Stimulated activated CD4-positive, alpha-beta T cell treated with anti-CD3 and anti-CD28 coated beads, Interleukin-4, amount 100 ng/mL, for 1 hour (primary cell): ENCODE data around the gene KCNK2.
"Not testable (repeated sequence)": the region's sequence is repeated elsewhere in the genome, so short reads cannot be mapped to it uniquely, and the experiment has no call there.

Source experiments
- DNase-seq: peaks from one replicate; pipeline ENCODE4 v3.0.0-alpha.2; 2020

Gene KCNK2

DNA sequence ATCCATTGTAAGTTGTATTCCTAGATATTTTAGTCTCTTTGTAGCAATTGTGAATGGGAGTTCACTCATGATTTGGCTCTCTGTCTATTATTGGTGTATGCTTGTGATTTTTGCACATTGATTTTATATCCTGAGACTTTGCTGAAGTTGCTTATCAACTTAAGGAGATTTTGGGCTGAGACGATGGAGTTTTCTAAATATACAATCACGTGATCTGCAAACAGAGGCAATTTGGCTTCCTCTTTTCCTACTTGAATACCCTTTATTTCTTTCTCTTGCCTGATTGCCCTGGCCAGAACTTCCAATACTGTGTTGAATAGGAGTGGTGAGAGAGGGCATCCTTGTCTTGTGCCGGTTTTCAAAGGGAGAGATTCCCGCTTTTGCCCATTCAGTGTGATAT is 80.6 kb downstream of the KCNK2 start:
- DNase-seq, result not testable (repeated sequence)

DNA sequence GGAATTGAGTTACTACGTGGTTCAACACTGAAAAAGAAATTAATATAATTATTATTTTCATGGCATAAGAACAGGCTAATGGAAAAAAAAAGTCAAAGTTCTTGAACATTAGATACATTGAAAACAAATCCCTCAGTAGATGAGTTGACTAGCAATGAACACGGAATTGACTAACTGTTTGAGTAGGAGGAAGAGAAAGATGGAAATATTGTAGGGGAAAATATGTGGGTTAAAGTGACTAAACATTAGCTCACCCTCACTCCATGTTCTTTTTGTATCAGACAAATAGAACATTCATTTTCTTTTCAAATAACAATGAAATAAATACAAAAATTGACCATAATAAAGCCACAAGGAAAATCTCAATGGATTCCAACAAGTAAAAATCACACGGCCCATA is 84.3 kb downstream of the KCNK2 start:
- DNase-seq, result no peak

DNA sequence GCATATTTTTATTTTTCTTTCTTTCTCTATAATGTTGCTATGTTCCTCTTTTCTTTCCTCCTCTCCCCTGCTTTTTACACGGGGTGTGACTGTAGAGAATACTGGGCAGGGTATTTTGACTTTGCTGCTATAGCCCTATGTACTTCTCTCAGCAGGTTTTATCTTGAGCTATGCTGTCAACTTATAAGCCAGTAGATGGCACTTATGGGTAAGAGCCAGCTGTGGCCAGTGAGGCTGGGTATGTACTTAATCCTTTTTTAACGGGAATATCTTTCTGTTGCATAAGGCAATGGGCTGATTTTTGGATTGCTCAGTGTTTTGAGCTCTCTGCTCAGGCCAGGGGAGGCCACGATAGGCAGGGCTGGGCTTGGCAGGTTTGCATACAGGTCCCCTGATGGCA is 99.0 kb downstream of the KCNK2 start:
- DNase-seq, result no peak

GRCh38 chr1:215185067-215185620 is 102.6 kb downstream of the KCNK2 start:
- no peak for DNase-seq

GRCh38 chr1:215188302-215188950 is 105.9 kb downstream of the KCNK2 start:
- no peak for DNase-seq

GRCh38 chr1:215192306-215192705 is 109.8 kb downstream of the KCNK2 start:
- DNase-seq, result no peak

DNA sequence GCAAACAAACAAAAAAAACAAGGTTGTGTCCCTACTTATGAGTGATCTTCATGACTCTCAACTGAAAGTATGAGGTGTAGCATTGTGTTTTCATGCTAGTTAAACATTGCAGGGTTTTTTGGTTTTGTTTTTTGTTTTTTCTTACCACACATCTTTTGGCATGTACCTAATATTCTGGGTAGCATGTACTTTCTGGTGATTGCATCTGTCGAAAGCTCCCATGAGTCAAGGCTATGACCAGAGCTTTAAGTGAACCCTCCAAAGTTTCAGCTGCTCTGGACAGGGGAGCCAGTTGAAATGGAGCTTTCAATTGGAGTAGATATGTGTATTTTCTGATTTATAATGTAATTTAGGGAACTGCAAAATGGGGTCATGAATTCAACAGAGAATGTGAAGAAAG is 115.5 kb downstream of the KCNK2 start:
- DNase-seq, result no peak

- no peak for DNase-seq
Measured at GRCh38 chr1:215200121-215200520, 117.6 kb downstream of the KCNK2 start.

- no peak for DNase-seq
Measured at GRCh38 chr1:215201283-215201682, 118.7 kb downstream of the KCNK2 start.

DNA sequence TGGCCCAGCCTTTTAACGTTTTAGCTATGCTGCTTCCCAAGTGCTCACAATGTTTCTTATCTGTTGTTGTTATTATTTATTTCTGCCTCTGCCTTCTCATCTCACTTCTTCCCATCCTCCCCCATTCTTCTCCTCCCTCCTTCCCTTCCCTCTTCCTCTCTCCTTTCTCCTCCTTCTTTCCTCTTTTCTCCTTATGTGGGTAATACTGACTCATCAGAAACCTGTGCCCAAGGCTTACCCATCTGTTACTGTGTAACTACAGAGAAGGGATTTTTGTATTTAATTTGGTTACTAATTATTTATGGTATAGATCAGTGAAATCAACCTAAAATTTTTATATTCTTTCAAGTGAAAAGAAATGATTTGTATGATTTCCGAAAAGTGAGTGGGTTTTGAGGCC is 120.3 kb downstream of the KCNK2 start:
- no peak for DNase-seq

GRCh38 chr1:215210167-215210566 is 127.6 kb downstream of the KCNK2 start:
- DNase-seq, result no peak

DNA sequence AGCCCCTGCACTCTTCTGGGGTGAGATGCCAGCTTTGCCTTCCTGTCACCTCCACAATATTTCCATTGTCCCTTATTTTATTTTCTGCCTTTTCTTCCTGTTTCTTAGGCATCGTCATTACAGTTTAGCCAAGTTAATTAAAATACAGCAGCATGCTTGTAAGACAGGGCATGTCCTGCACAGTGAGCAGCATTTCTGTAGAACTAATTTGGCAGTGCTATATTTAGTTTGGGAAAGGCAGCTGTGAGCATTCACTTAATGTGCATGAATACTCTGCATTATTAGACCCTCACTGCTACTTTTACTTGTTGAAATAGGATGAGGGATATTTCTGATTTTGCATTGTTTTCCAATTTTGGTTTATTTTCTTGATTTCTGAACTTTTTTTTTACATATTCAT is 133.3 kb downstream of the KCNK2 start:
- DNase-seq, result no peak

DNA sequence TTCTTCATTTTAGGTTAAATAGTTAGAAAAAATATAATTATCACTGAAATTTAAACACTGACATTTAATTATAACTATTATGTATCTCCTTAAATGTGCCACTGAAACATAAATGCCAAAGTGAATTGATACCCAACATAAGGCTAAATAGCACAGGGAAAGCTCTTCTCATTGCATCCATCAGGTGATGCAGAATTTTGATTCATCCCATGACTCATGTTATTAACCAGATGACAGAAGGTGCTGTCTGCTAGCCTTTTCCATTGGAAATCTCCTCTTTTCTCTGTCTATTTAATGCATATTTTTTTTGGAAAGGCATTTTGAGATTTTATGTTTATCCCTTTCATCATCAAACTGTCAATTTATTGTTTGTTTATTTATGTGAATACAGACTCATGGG is 136.8 kb downstream of the KCNK2 start:
- no peak for DNase-seq

DNA sequence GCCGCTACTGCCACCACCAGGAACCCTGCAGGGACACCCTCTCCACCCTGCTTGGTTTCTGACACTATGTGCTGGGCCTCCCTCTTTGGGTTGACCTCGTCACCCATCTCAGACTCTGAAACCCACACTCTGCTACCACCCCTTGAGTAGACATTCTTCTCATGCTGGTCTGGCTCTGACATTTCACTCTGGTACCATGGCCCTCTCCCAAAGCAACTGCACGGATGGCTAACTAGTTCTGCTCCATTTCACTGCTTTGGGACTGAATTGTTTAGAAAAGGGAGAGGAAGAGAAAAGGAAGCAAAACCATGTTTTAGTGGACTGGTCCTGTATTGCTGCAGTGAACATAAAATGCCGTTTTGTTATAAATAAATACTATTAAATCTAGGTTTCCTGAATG is 137.8 kb downstream of the KCNK2 start:
- DNase-seq, result no peak

DNA sequence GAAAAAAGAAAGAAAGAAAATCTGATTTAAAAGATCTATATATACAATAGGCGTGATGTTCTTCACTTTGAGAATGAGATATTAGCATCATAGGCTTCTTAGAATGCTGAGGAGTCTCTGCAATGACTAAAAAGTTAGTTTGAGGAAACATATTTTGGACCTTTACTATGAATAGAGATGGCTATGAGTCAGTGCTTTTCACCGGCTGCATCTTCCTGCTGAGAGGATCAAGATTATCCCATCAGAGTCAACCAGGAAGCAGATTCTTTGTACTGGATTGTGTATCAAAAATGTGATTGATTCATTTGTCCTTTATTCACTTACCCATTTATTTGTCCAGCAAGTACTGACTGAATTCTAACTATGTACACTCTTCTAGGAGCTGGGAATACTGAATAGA is 144.2 kb downstream of the KCNK2 start:
- no peak for DNase-seq

GRCh38 chr1:215228193-215228592 is 145.7 kb downstream of the KCNK2 start:
- DNase-seq, result no peak

DNA sequence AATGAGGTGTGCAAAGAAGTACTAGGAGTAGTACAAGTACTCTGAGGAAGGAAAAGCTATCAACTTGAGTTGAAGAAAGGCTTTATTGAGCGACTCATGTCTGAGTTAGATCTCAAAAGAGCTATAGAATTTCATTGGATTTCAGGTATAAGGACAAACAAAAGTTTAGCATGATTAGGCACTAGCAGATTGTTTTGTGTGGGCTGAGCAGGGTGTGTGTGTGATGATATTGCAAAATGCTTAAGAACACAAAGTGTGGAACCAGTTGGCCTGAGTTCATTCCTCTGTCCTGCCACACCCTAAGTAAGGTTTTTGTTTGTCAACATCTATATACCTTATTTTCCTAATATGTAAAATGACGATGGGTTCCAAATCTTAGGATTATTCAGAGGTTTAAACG is 158.9 kb downstream of the KCNK2 start:
- no peak for DNase-seq

- DNase-seq, result no peak
Measured at GRCh38 chr1:215243345-215244054, 161.0 kb downstream of the KCNK2 start.

DNA sequence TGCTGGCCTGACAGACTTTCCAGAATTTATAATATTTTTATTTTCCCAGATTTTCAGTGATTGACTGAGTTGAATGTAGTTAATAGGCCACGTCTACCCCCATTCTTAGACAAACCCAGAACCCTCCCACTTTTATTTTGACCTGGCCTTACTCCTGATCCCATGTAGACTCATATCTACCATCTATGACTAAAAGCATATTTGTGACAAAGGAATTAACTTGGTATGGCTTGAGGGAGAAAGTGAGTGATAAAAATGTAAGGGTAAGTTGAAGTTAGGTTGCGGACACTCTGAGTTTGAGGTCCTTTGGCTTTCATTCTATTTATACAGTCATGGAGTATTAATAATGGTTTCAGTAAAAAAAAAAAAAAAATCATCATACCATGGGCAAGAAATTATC is 168.4 kb downstream of the KCNK2 start:
- no peak for DNase-seq

- DNase-seq, result no peak
Measured at GRCh38 chr1:215251428-215251827, 168.9 kb downstream of the KCNK2 start.

GRCh38 chr1:215252164-215252563 is 169.6 kb downstream of the KCNK2 start:
- DNase-seq, result no peak

DNA sequence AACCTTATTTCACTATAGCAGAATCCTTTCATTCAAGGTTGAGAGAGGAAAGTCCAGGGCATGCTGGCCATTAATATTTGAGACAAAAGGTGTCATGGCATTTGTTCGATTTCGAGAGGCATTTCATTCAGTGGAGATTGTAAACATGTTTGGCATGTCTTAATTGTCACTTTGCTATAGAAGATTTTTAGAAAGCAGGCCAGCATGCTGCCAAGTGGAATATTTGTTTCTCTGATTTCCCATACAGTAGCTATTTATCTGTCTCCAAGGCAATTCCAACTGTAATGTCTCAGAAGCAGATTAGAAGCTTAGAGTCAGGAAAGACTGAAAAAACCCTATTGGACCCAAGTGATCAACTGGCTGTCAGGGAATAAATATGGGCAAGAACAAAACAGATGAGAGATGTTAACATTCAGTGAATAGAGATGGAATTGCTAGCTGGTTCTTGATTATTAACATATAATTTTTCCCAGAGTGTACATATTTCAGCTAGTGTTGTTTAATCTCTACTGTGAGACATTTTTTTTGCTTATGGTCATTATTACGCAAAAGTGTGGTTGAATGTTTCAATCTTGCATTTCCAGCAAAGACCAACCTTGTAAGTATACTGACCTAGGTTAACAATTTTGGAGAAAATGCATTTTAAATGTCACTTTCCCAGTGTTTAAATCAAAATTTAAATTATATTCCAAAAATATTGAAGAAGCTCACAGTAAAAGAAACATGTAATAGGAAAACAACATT is 174.6 kb downstream of the KCNK2 start:
- DNase-seq, result no peak

DNA sequence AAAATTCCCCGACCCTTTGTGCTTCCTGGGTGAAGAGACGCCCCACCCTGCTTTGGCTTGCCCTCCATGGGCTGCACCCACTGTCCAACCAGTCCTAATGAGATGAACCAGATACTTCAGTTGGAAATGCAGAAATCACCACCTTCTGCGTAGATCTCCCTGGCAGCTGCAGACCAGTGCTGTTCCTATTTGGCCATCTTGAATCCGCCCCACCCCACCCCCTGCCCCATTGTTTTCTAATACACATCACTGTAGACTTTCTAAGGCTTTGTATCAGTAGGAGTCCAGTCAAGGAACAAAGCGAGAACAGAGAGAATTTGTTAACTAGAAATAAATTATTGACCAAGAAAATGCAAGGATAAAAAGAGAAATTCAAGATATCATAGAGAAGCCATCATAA is 178.2 kb downstream of the KCNK2 start:
- no peak for DNase-seq

- DNase-seq, result no peak
Measured at GRCh38 chr1:215262106-215262505, 179.6 kb downstream of the KCNK2 start.
